Measurements from ENCODE around the gene RAP1GDS1. TPM values are rescaled to one million over a fixed set of nuclear protein-coding genes. Genes with fewer than 3 reads are reported as not detected.

RAP1GDS1 gene
- total and polyA plus RNA-seq, 4 donors: 11.2 to 19.4 (median 16.0) TPM

DNA sequence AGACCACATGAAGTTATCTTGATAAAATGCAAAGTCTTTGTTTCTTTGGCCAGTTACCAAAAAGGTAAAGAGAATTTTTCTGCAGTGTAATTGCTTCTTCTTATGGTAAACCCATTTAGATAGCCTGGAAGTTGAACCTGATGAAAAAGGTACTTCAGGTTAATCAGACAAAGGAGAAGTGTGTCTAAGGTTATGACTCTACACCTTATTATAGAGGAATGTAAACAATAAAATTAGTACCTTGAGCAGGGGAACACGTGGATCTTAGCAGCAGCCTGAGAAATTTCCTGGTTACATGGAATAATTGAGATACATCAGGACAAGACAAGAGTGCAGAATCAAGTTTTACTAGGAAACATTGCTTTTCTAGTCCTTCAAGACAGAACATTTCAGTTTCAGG lies 70.8 kb downstream of the RAP1GDS1 start:
- no peak for DNase-seq (ENCODE audit: low spot score)

DNA sequence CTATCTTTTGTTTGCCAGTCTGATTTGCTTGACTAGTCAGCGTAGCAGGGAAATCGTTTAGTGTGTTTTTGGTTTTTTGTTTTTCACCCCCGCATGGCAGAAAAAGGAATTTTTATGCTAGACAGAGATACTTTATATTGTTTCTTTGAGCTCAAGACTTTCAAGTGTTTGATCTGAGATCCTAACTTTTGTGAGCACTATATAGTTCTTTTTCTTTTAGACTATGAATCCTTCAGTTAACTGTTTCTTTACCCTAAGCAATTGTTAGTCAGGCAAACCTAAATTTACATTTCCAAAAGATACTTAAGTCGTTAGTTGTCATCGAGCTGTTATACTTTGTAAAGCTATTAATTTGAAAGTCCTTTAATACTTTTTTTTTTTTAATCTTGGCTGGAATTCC lies 73.3 kb downstream of the RAP1GDS1 start:
- H3K9ac ChIP-seq (ENCODE audit: low read depth in 1 of 2, low read length in 2 of 2): no peak overlapping the region
- DNase-seq (ENCODE audit: low spot score): no peak
- H3K27ac ChIP-seq (ENCODE audit: low read depth in 1 of 2, low read length in 2 of 2): no peak overlapping the region
- H3K9me3 ChIP-seq (ENCODE audit: control insufficient read depth in 4 of 4, low read length in 3 of 4): no peaks in the 10 kb centered on the region
- no peaks in the 10 kb centered on the region for H3K4me1 ChIP-seq (ENCODE audit: control insufficient read depth in 4 of 4, insufficient read depth in 4 of 4, low read length in 3 of 4)
- H3K27me3 ChIP-seq (ENCODE audit: control insufficient read depth in 4 of 4, insufficient read depth in 4 of 4, low read length in 3 of 4): no peaks in the 10 kb centered on the region
- no peak overlapping the region for H3K4me3 ChIP-seq (ENCODE audit: low read depth in 1 of 3, low read length in 3 of 3)
- no peaks in the 10 kb centered on the region for H3K36me3 ChIP-seq (ENCODE audit: control insufficient read depth in 4 of 4, insufficient read depth in 3 of 4, low read depth in 1 of 4, low read length in 3 of 4)
- no peak for TF ChIP-seq FOXA2 (IDR thresholded peaks at IDR 0.05)
- TF ChIP-seq JUND (IDR thresholded peaks at IDR 0.05): no peak
- TF ChIP-seq HNF4A (conservative IDR thresholded peaks at IDR 0.05): no peak
- TF ChIP-seq HNF4G (IDR thresholded peaks at IDR 0.05): no peak
- TF ChIP-seq TAF1 (conservative IDR thresholded peaks at IDR 0.05): no peak
- TF ChIP-seq, protein P1, sequence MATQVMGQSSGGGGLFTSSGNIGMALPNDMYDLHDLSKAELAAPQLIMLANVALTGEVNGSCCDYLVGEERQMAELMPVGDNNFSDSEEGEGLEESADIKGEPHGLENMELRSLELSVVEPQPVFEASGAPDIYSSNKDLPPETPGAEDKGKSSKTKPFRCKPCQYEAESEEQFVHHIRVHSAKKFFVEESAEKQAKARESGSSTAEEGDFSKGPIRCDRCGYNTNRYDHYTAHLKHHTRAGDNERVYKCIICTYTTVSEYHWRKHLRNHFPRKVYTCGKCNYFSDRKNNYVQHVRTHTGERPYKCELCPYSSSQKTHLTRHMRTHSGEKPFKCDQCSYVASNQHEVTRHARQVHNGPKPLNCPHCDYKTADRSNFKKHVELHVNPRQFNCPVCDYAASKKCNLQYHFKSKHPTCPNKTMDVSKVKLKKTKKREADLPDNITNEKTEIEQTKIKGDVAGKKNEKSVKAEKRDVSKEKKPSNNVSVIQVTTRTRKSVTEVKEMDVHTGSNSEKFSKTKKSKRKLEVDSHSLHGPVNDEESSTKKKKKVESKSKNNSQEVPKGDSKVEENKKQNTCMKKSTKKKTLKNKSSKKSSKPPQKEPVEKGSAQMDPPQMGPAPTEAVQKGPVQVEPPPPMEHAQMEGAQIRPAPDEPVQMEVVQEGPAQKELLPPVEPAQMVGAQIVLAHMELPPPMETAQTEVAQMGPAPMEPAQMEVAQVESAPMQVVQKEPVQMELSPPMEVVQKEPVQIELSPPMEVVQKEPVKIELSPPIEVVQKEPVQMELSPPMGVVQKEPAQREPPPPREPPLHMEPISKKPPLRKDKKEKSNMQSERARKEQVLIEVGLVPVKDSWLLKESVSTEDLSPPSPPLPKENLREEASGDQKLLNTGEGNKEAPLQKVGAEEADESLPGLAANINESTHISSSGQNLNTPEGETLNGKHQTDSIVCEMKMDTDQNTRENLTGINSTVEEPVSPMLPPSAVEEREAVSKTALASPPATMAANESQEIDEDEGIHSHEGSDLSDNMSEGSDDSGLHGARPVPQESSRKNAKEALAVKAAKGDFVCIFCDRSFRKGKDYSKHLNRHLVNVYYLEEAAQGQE (IDR thresholded peaks at IDR 0.05): no peak
- TF ChIP-seq, protein P2, sequence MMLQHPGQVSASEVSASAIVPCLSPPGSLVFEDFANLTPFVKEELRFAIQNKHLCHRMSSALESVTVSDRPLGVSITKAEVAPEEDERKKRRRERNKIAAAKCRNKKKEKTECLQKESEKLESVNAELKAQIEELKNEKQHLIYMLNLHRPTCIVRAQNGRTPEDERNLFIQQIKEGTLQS (IDR thresholded peaks at IDR 0.05): no peak
- no peak for TF ChIP-seq SP1 (IDR thresholded peaks at IDR 0.05)
- TF ChIP-seq NR2F2 (IDR thresholded peaks at IDR 0.05): no peak
- TF ChIP-seq, protein P3, sequence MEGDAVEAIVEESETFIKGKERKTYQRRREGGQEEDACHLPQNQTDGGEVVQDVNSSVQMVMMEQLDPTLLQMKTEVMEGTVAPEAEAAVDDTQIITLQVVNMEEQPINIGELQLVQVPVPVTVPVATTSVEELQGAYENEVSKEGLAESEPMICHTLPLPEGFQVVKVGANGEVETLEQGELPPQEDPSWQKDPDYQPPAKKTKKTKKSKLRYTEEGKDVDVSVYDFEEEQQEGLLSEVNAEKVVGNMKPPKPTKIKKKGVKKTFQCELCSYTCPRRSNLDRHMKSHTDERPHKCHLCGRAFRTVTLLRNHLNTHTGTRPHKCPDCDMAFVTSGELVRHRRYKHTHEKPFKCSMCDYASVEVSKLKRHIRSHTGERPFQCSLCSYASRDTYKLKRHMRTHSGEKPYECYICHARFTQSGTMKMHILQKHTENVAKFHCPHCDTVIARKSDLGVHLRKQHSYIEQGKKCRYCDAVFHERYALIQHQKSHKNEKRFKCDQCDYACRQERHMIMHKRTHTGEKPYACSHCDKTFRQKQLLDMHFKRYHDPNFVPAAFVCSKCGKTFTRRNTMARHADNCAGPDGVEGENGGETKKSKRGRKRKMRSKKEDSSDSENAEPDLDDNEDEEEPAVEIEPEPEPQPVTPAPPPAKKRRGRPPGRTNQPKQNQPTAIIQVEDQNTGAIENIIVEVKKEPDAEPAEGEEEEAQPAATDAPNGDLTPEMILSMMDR (IDR thresholded peaks at IDR 0.05; ENCODE audit: low read depth, low read length, missing input control): no peak
- WGBS: 94% methylated on average over 5 of the region's 5 CpGs

More for the DNA sequence above, 70.8 kb downstream of the RAP1GDS1 start:
- H3K9me3 ChIP-seq (ENCODE audit: control insufficient read depth in 4 of 4, low read length in 3 of 4): no peaks in the 10 kb centered on the region
- no peaks in the 10 kb centered on the region for H3K36me3 ChIP-seq (ENCODE audit: control insufficient read depth in 4 of 4, insufficient read depth in 3 of 4, low read depth in 1 of 4, low read length in 3 of 4)
- H3K27me3 ChIP-seq (ENCODE audit: control insufficient read depth in 4 of 4, insufficient read depth in 4 of 4, low read length in 3 of 4): no peaks in the 10 kb centered on the region
- TF ChIP-seq FOXA1 (IDR thresholded peaks at IDR 0.05) (no peak), YY1 (IDR thresholded peaks at IDR 0.05) (no peak), JUND (IDR thresholded peaks at IDR 0.05) (no peak), RAD21 (IDR thresholded peaks at IDR 0.05) (no peak), HNF4A (conservative IDR thresholded peaks at IDR 0.05) (no peak), SP1 (IDR thresholded peaks at IDR 0.05) (no peak), GABPA (IDR thresholded peaks at IDR 0.05 in 1 of 2, conservative IDR thresholded peaks at IDR 0.05 in 1 of 2) (no peak), HNF4G (IDR thresholded peaks at IDR 0.05) (no peak), NR2F2 (IDR thresholded peaks at IDR 0.05) (no peak), TAF1 (conservative IDR thresholded peaks at IDR 0.05) (no peak), EGR1 (IDR thresholded peaks at IDR 0.05; ENCODE audit: low read depth in 2 of 2) (no peak), RXRA (IDR thresholded peaks at IDR 0.05) (no peak)
- TF ChIP-seq, protein P4, sequence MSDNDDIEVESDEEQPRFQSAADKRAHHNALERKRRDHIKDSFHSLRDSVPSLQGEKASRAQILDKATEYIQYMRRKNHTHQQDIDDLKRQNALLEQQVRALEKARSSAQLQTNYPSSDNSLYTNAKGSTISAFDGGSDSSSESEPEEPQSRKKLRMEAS (IDR thresholded peaks at IDR 0.05): no peak
- TF ChIP-seq, protein P3 (IDR thresholded peaks at IDR 0.05; ENCODE audit: low read depth, low read length, missing input control): no peak
- no peak overlapping the region for H3K27ac ChIP-seq (ENCODE audit: low read depth in 1 of 2, low read length in 2 of 2)
- no peak overlapping the region for H3K4me3 ChIP-seq (ENCODE audit: low read depth in 1 of 3, low read length in 3 of 3)
- H3K4me1 ChIP-seq (ENCODE audit: control insufficient read depth in 4 of 4, insufficient read depth in 4 of 4, low read length in 3 of 4): no peaks in the 10 kb centered on the region
- 83% methylated on average over 1 of the region's 1 CpG for WGBS
- H3K9ac ChIP-seq (ENCODE audit: low read depth in 1 of 2, low read length in 2 of 2): no peak overlapping the region
